Heart left ventricle (tissue), 13 donors: ENCODE results near the gene CABP2.

Experiments
- POLR2A ChIP-seq, 2 donors: fragments of 450-650 bp; IDR thresholded peaks; one replicate each; pipeline ENCODE4 v1.6.1; 2017; ENCODE audit warnings: antibody characterized with exemption in 2 of 2, mild to moderate bottlenecking in 2 of 2, moderate library complexity in 2 of 2
- TF ChIP-seq, protein P1 (sequence below), 12 donors: fragments of 200-600 bp; sonication (generic) in 4 of 12; IDR thresholded peaks; one replicate each; pipeline versions ENCODE4 v1.5.0 to v1.8.0; 2018 to 2022; ENCODE audit warnings: antibody characterized with exemption in 12 of 12, mild to moderate bottlenecking in 5 of 12
- donor health status: ischemic (EF 13 %, LVEDD 7.1; RV severe dilation, severe dysfunction).
- donor health status: DM: no; HTN: yes; CAD: no.
- donor health status: DM: no; HTN: no; CAD: no.
- donor health status: ischemic (EF 25% LVEDD 6.9; RV normal size, moderate dysfunction).
- donor health status: ischemic (EF 25% LVEDD 5.7; RV mildly dilated, moderate dysfunction).
- donor health status: ischemic (EF 35%, LVEDD 5.7; RV mildly dilated, moderate dysfunction).
- donor health status: nonischemic (EF 11% LVEDD 7.7; RV severe dilation, severe dysfunction).
- donor health status: DM: yes; HTN: yes; CAD: no.
- donor health status: PGD.
- donor health status: ischemic (EF 29% LVEDD 5.4; RV normal size, mild dysfunction).
- donor health status: nonischemic (EF 23%, LVEDD 6.1; RV moderate dilation, normal function).

DNA sequence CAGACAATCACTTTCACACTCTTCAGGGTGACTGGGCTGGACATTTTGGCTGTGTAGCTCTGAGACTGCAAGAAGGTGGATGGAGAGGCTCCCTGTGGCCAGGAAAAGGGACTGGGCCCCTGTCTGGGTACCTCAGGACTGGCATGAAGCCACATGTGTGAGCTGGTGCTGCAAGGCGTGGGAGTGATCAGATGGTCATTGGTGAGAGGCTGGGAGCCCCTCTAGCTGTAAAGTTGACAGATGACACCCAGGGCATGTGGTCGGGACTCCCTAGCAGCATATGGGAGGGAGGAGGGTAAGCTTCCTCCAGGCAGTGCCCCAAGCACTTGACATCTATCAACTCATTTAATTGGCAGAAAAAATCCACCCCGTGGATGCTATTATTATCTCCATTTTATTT lies 18.9 kb upstream of the CABP2 start:
- TF ChIP-seq, protein P1, sequence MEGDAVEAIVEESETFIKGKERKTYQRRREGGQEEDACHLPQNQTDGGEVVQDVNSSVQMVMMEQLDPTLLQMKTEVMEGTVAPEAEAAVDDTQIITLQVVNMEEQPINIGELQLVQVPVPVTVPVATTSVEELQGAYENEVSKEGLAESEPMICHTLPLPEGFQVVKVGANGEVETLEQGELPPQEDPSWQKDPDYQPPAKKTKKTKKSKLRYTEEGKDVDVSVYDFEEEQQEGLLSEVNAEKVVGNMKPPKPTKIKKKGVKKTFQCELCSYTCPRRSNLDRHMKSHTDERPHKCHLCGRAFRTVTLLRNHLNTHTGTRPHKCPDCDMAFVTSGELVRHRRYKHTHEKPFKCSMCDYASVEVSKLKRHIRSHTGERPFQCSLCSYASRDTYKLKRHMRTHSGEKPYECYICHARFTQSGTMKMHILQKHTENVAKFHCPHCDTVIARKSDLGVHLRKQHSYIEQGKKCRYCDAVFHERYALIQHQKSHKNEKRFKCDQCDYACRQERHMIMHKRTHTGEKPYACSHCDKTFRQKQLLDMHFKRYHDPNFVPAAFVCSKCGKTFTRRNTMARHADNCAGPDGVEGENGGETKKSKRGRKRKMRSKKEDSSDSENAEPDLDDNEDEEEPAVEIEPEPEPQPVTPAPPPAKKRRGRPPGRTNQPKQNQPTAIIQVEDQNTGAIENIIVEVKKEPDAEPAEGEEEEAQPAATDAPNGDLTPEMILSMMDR (IDR thresholded peaks at IDR 0.05) = no peak
- no peak for TF ChIP-seq POLR2A (IDR thresholded peaks at IDR 0.05)
